Fibroblast of lung (primary cell): ENCODE data around the gene SLC2A1. TPM values are rescaled to one million over a fixed set of nuclear protein-coding genes. Genes with fewer than 3 reads are reported as not detected.

Experiments used
- DNase-seq, 2 donors: peaks; one replicate each; pipeline versions ENCODE4 v3.0.0 to v3.0.0-alpha.2; 2010; ENCODE audit warnings: low read depth in 2 of 2
- H2AFZ ChIP-seq: 2 replicates; pipeline ENCODE4 v1.5.1; 2012; ENCODE audit warnings: low read length, control low read depth, inconsistent platforms
- H3K27ac ChIP-seq: 2 replicates; pipeline ENCODE4 v1.5.1; 2011; ENCODE audit warnings: low read length, control low read depth; ENCODE audit not compliant: insufficient read depth
- H3K27me3 ChIP-seq: 2 replicates; pipeline ENCODE4 v1.5.1; 2011; ENCODE audit warnings: mild to moderate bottlenecking, low read length; ENCODE audit not compliant: control insufficient read depth, insufficient read depth
- H3K36me3 ChIP-seq: 2 replicates; pipeline ENCODE4 v1.5.1; 2011; ENCODE audit warnings: low read length; ENCODE audit not compliant: control insufficient read depth, insufficient read depth
- H3K4me1 ChIP-seq: 2 replicates; pipeline ENCODE4 v1.5.1; 2011; ENCODE audit warnings: low read length; ENCODE audit not compliant: control insufficient read depth, insufficient read depth; ENCODE audit errors: extremely low read depth
- H3K4me2 ChIP-seq: 2 replicates; pipeline ENCODE4 v1.5.1; 2011; ENCODE audit warnings: low read length, control low read depth; ENCODE audit not compliant: insufficient read depth; ENCODE audit errors: extremely low read depth
- H3K4me3 ChIP-seq, 4 experiments: fragments of 200-600 bp in 1 of 4; sonication (generic) in 1 of 4; replicated peaks in 1 of 4; 2 replicates each; pipeline ENCODE4 v1.5.1; 2011 to 2016; ENCODE audit warnings: low read length in 4 of 4, low read depth in 3 of 4, mild to moderate bottlenecking in 3 of 4, control low read depth in 2 of 4, inconsistent platforms in 1 of 4, mixed read lengths in 1 of 4; ENCODE audit not compliant: insufficient read depth in 1 of 4; ENCODE audit errors: control extremely low read depth in 1 of 4
- H3K79me2 ChIP-seq: 2 replicates; pipeline ENCODE4 v1.5.1; 2012; ENCODE audit warnings: mild to moderate bottlenecking, low read length, inconsistent platforms; ENCODE audit not compliant: control insufficient read depth, insufficient read depth
- H3K9ac ChIP-seq: 2 replicates; pipeline ENCODE4 v1.5.1; 2011; ENCODE audit warnings: mild to moderate bottlenecking, low read length, control low read depth; ENCODE audit not compliant: insufficient read depth
- H3K9me3 ChIP-seq: 2 replicates; pipeline ENCODE4 v1.5.1; 2012; ENCODE audit warnings: low read depth, low read length; ENCODE audit not compliant: control insufficient read depth, insufficient read depth
- H4K20me1 ChIP-seq: 2 replicates; pipeline ENCODE4 v1.5.1; 2011; ENCODE audit warnings: low read length; ENCODE audit not compliant: control insufficient read depth, insufficient read depth; ENCODE audit errors: extremely low read depth
- CTCF ChIP-seq, 2 donors: IDR thresholded peaks in 1 of 2; conservative IDR thresholded peaks in 1 of 2; 1 replicate in 1 of 2; 2 replicates in 1 of 2; pipeline ENCODE4 v1.5.1; 2011 to 2012; ENCODE audit warnings: low read length in 2 of 2, control low read depth in 1 of 2, inconsistent platforms in 1 of 2, low read depth in 1 of 2, mild to moderate bottlenecking in 1 of 2
- EZH2 ChIP-seq: IDR thresholded peaks from 2 replicates; pipeline ENCODE4 v1.5.1; 2012; ENCODE audit warnings: low read length, control low read depth, mild to moderate bottlenecking; ENCODE audit errors: missing control alignments
- polyA plus RNA-seq, 2 donors: library from polyadenylated mRNA; depleted of rRNA in 1 of 2; stranded (reverse) in 1 of 2; unstranded in 1 of 2; fragments of >200 nt; gene quantifications; 2 replicates each; pipeline ENCODE4 v1.2.1, GENCODE V29; 2011 to 2012; ENCODE audit warnings: missing spikeins in 1 of 2
- total RNA-seq: library from RNA; depleted of rRNA; stranded (reverse); fragments of >200 nt; gene quantifications from 2 replicates; pipeline ENCODE4 v1.2.1, GENCODE V29; 2014

The SLC2A1 gene
- total and polyA plus RNA-seq, 2 donors (not counting 1 experiment from before 2014, with no cell fraction given), result 29.9 to 56.5 TPM

- Histone ChIP-seq H3K9ac (no peak overlapping the region), H3K79me2 (no peaks in the 10 kb centered on the region), H3K27me3 (no peaks in the 10 kb centered on the region), H3K4me2 (no peak overlapping the region), H3K4me1 (no peaks in the 10 kb centered on the region), H4K20me1 (no peaks in the 10 kb centered on the region), H3K4me3 (no peak overlapping the region), H2AFZ (no peak overlapping the region), H3K9me3 (no peaks in the 10 kb centered on the region), H3K36me3 (no peaks in the 10 kb centered on the region), H3K27ac (no peak overlapping the region)
- no peak for DNase-seq
- TF ChIP-seq EZH2 (no peak), CTCF (conservative IDR thresholded peaks at IDR 0.05 in 1 of 2, IDR thresholded peaks at IDR 0.05 in 1 of 2; ENCODE audit: low read depth in 1 of 2, low read length in 2 of 2) (no peak)
These were observed 25.0 kb upstream of the SLC2A1 start for GRCh38 chr1:42983693-42984092.

GRCh38 chr1:42983253-42983652 lies 24.6 kb upstream of the SLC2A1 start:
- Histone ChIP-seq H3K27ac (no peak overlapping the region), H3K9ac (no peak overlapping the region), H3K4me2 (no peak overlapping the region), H3K79me2 (no peaks in the 10 kb centered on the region), H3K4me3 (no peak overlapping the region), H3K4me1 (no peaks in the 10 kb centered on the region), H4K20me1 (no peaks in the 10 kb centered on the region), H2AFZ (no peak overlapping the region), H3K9me3 (no peaks in the 10 kb centered on the region), H3K27me3 (no peaks in the 10 kb centered on the region), H3K36me3 (no peaks in the 10 kb centered on the region)
- TF ChIP-seq CTCF (conservative IDR thresholded peaks at IDR 0.05 in 1 of 2, IDR thresholded peaks at IDR 0.05 in 1 of 2; ENCODE audit: low read depth in 1 of 2, low read length in 2 of 2), result no peak
- DNase-seq, result no peak

- Histone ChIP-seq H3K36me3 (no peaks in the 10 kb centered on the region), H3K27ac (no peak overlapping the region), H3K4me2 (no peak overlapping the region), H2AFZ (no peak overlapping the region), H3K79me2 (no peaks in the 10 kb centered on the region), H3K9me3 (no peaks in the 10 kb centered on the region), H3K4me3 (no peak overlapping the region), H3K4me1 (no peaks in the 10 kb centered on the region), H3K27me3 (no peaks in the 10 kb centered on the region), H3K9ac (no peak overlapping the region), H4K20me1 (no peaks in the 10 kb centered on the region)
- DNase-seq, result no peak
- TF ChIP-seq EZH2 (no peak), CTCF (conservative IDR thresholded peaks at IDR 0.05 in 1 of 2, IDR thresholded peaks at IDR 0.05 in 1 of 2; ENCODE audit: low read depth in 1 of 2, low read length in 2 of 2) (no peak)
These were observed 24.0 kb upstream of the SLC2A1 start for GRCh38 chr1:42982641-42983040.
